GM12874 (cell line): ENCODE results near the gene CMC2.

ENCODE experiments used
- CTCF ChIP-seq: IDR thresholded peaks from 2 replicates; pipeline ENCODE4 v1.5.1; 2011; ENCODE audit warnings: low read depth, mild to moderate bottlenecking, control low read depth, low read length, moderate library complexity; ENCODE audit not compliant: insufficient read depth

Gene CMC2

DNA sequence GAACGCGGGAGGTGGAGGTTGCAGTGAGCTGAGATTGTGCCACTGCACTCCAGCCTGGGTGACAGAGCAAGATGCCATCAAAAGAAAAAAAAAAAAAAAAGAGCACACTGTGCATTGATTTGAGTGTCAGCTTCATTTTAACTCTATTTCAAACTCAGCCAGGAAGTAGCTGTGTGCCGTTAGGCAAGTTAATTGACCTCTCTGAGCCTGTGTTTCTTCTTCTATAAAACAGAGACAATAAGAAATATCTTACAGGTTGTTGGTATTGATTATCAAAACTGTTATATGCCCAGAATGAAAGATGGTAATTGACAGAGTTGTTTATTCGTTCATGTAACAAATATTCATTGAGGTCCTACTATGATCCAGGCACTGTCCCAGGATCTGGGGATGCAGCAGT, 83.3 kb downstream of the CMC2 start:
- TF ChIP-seq CTCF, result no peak
